Transverse colon (tissue), 4 donors: ENCODE data around the gene ZMIZ1. TPM values are rescaled to one million over a fixed set of nuclear protein-coding genes. Genes with fewer than 3 reads are reported as not detected.

ENCODE experiments used
- DNase-seq: peaks from one replicate; pipeline ENCODE4 v3.0.0-alpha.2; 2019
- H3K27ac ChIP-seq, 4 donors: fragments of 200-600 bp; sonication (generic); 2 replicates each; pipeline ENCODE4 v1.5.1; 2016 to 2018; ENCODE audit warnings: inconsistent platforms in 4 of 4
- H3K27me3 ChIP-seq: fragments of 200-600 bp; sonication (generic); 2 replicates; pipeline ENCODE4 v1.5.1; 2017; ENCODE audit warnings: inconsistent platforms
- H3K36me3 ChIP-seq, 4 donors: fragments of 200-600 bp; sonication (generic); 2 replicates each; pipeline ENCODE4 v1.5.1; 2017 to 2019; ENCODE audit warnings: inconsistent platforms in 4 of 4
- H3K4me1 ChIP-seq, 4 donors: fragments of 200-600 bp; sonication (generic); 2 replicates each; pipeline ENCODE4 v1.5.1; 2017 to 2020; ENCODE audit warnings: inconsistent platforms in 4 of 4
- H3K4me3 ChIP-seq, 4 donors: fragments of 200-600 bp; sonication (generic); 1 replicate in 1 of 4; 2 replicates in 3 of 4; pipeline versions ENCODE4 v1.5.1 to v1.6.1; 2017 to 2019; ENCODE audit warnings: inconsistent platforms in 4 of 4
- H3K9me3 ChIP-seq, 2 donors: fragments of 200-600 bp; sonication (generic); 2 replicates each; pipeline ENCODE4 v1.5.1; 2017 to 2019; ENCODE audit warnings: inconsistent platforms in 2 of 2
- CTCF ChIP-seq, 5 experiments: fragments of 200-600 bp in 3 of 5; fragments of 450-650 bp in 2 of 5; sonication (generic) in 3 of 5; IDR thresholded peaks; 1 replicate in 2 of 5; 2 replicates in 3 of 5; pipeline ENCODE4 v1.5.1; 2016 to 2017; ENCODE audit warnings: antibody characterized with exemption in 5 of 5, inconsistent platforms in 3 of 5, mild to moderate bottlenecking in 2 of 5, moderate library complexity in 1 of 5
- EP300 ChIP-seq: sonication (generic); formaldehyde crosslinking; IDR thresholded peaks from one replicate; pipeline ENCODE4 v1.6.1; 2017; ENCODE audit warnings: antibody characterized with exemption, low read depth
- POLR2A ChIP-seq: fragments of 450-650 bp; IDR thresholded peaks from one replicate; pipeline ENCODE4 v1.6.1; 2016; ENCODE audit warnings: antibody characterized with exemption, mild to moderate bottlenecking, moderate library complexity
- POLR2AphosphoS5 ChIP-seq, 3 donors: sonication (generic); formaldehyde crosslinking; IDR thresholded peaks; one replicate each; pipeline ENCODE4 v1.6.1; 2016; ENCODE audit warnings: antibody characterized with exemption in 3 of 3
- WGBS, 2 donors: methylation state at CpG; one replicate each; pipeline ENCODE4 v1.1.5; 2018; ENCODE audit warnings: low coverage in 1 of 2; 5-methylcytosine and 5-hydroxymethylcytosine counted together
- in situ Hi-C, 4 donors: fragments of 200-750 bp; cut with MboI; loops; one replicate each; pipeline versions ENCODE4 v1.15.0 to v1.15.1; 2017; ENCODE audit warnings: low sequenced_read_pairs in 3 of 4, low pct_ligation_motif_present in 1 of 4, low pct_unique_long_range_greater_than_20kb in 1 of 4
- intact Hi-C: fragments of 100-400 bp; cut with DNase I; formaldehyde crosslinking; loops from one replicate; pipeline ENCODE4 v1.15.1; 2023; ENCODE audit warnings: low total_unique reads
- total RNA-seq, 4 donors: library from RNA; depleted of rRNA; stranded (reverse); fragments of >200 nt; gene quantifications; one replicate each; pipeline ENCODE4 v1.1.0, GENCODE V29; 2016

The ZMIZ1 gene
- total RNA-seq, 4 donors from 2014 or later, result 32.0 to 108 (median 63.0) TPM

- Histone ChIP-seq H3K4me3 (no peak overlapping the region), H3K4me1 (peaks cover 3 to 24% (median 10%) of the 10 kb centered on the region in 4 donors), H3K27ac (no peak overlapping the region), H3K27me3 (no peaks in the 10 kb centered on the region), H3K9me3 (no peaks in the 10 kb centered on the region), H3K36me3 (peaks cover 0 to 30% (median 9%) of the 10 kb centered on the region in 4 donors)
- DNase-seq, result no peak
- 85 to 100% methylated on average over 1 to 14 of the region's 15 CpGs for WGBS, 2 donors
- intact Hi-C loops (no loop called here), in situ Hi-C loops (no loop called here)
- no peak for TF ChIP-seq EP300
- no peak for TF ChIP-seq POLR2A
- no peak for TF ChIP-seq CTCF (IDR thresholded peaks at IDR 0.05)
- TF ChIP-seq POLR2AphosphoS5 (IDR thresholded peaks at IDR 0.05), result no peak
Measured at GRCh38 chr10:79311581-79312407, 243.0 kb downstream of the ZMIZ1 start.

- Histone ChIP-seq H3K4me3 (no peak overlapping the region), H3K4me1 (peaks cover 10 to 32% (median 17%) of the 10 kb centered on the region in 4 donors), H3K36me3 (peaks cover 0 to 22% (median 7%) of the 10 kb centered on the region in 4 donors), H3K9me3 (no peaks in the 10 kb centered on the region), H3K27ac (no peak overlapping the region), H3K27me3 (no peaks in the 10 kb centered on the region)
- in situ Hi-C loops (no loop called here), intact Hi-C loops (no loop called here)
- DNase-seq, result no peak
- TF ChIP-seq POLR2AphosphoS5 (IDR thresholded peaks at IDR 0.05) (no peak), POLR2A (no peak), CTCF (IDR thresholded peaks at IDR 0.05) (no peak)
- 88 to 93% methylated on average over 6 to 22 of the region's 22 CpGs for WGBS, 2 donors
Measured at GRCh38 chr10:79312601-79313187, 243.9 kb downstream of the ZMIZ1 start.

GRCh38 chr10:79313320-79313719 lies 244.6 kb downstream of the ZMIZ1 start:
- no peak overlapping the region for H3K27ac ChIP-seq
- no peak overlapping the region for H3K4me3 ChIP-seq
- DNase-seq, result no peak
- H3K27me3 ChIP-seq, result no peaks in the 10 kb centered on the region
- intact Hi-C loops, result no loop called here
- in situ Hi-C loops, result no loop called here
- peaks cover 0 to 17% (median 4%) of the 10 kb centered on the region in 4 donors for H3K36me3 ChIP-seq
- H3K4me1 ChIP-seq, result peaks cover 13 to 37% (median 17%) of the 10 kb centered on the region in 4 donors
- TF ChIP-seq CTCF (IDR thresholded peaks at IDR 0.05) (no peak), POLR2A (no peak), POLR2AphosphoS5 (IDR thresholded peaks at IDR 0.05) (no peak), EP300 (no peak)
- WGBS, 2 donors, result 80 to 96% methylated on average over 4 to 8 of the region's 8 CpGs
- H3K9me3 ChIP-seq, result no peaks in the 10 kb centered on the region

- no peak for DNase-seq
Measured at GRCh38 chr10:79313911-79314439, 245.2 kb downstream of the ZMIZ1 start.

More at GRCh38 chr10:79313911-79314439, 245.2 kb downstream of the ZMIZ1 start:
- H3K27ac ChIP-seq, result peak overlapping the region in 3 of 4 donors; percentile 13 to 59 (median 50)
- no peaks in the 10 kb centered on the region for H3K27me3 ChIP-seq
- TF ChIP-seq CTCF (IDR thresholded peaks at IDR 0.05) (no peak), EP300 (no peak), POLR2A (no peak), POLR2AphosphoS5 (IDR thresholded peaks at IDR 0.05) (no peak)
- peaks cover 0 to 11% (median 2%) of the 10 kb centered on the region in 4 donors for H3K36me3 ChIP-seq
- intact Hi-C loops, result no loop called here
- 77% methylated on average over 11 of the region's 11 CpGs; no CpG with 5 or more reads in 1 of the 2 donors for WGBS, 2 donors
- H3K9me3 ChIP-seq, result no peaks in the 10 kb centered on the region
- H3K4me1 ChIP-seq, result peaks cover 13 to 39% (median 17%) of the 10 kb centered on the region in 4 donors
- in situ Hi-C loops, result no loop called here
- no peak overlapping the region for H3K4me3 ChIP-seq
